CD14-positive monocyte (primary cell): ENCODE results near the gene PCAT6. TPM values are rescaled to one million over a fixed set of nuclear protein-coding genes. Genes with fewer than 3 reads are reported as not detected.

Source experiments
- DNase-seq, 3 donors: peaks; one replicate each; pipeline ENCODE4 v3.0.0-alpha.2; 2011 to 2022
- H2AFZ ChIP-seq: 2 replicates; pipeline ENCODE4 v1.6.0; 2012; ENCODE audit warnings: mild to moderate bottlenecking, low read depth, low read length, inconsistent platforms; ENCODE audit not compliant: insufficient read depth, poor library complexity, severe bottlenecking
- H3K27ac ChIP-seq, 2 donors: 1 replicate in 1 of 2; 2 replicates in 1 of 2; pipeline ENCODE4 v1.5.1; 2012 to 2013; ENCODE audit warnings: low read length in 2 of 2, control low read depth in 1 of 2, inconsistent platforms in 1 of 2, low read depth in 1 of 2, mild to moderate bottlenecking in 1 of 2
- H3K27me3 ChIP-seq, 2 donors: one replicate each; pipeline versions ENCODE4 v1.6.0 to v1.6.1; 2011 to 2013; ENCODE audit warnings: low read length in 2 of 2; ENCODE audit not compliant: control insufficient read depth in 2 of 2, insufficient read depth in 2 of 2
- H3K36me3 ChIP-seq, 2 donors: replicated peaks in 1 of 2; 1 replicate in 1 of 2; 2 replicates in 1 of 2; pipeline versions ENCODE4 v1.5.1 to v1.6.1; 2012 to 2013; ENCODE audit warnings: low read length in 2 of 2, control low read depth in 1 of 2, inconsistent platforms in 1 of 2, mild to moderate bottlenecking in 1 of 2; ENCODE audit not compliant: insufficient read depth in 2 of 2, control insufficient read depth in 1 of 2
- H3K4me1 ChIP-seq, 2 donors: 1 replicate in 1 of 2; 2 replicates in 1 of 2; pipeline versions ENCODE4 v1.5.1 to v1.6.1; 2012 to 2013; ENCODE audit warnings: low read length in 2 of 2, control low read depth in 1 of 2, inconsistent platforms in 1 of 2, mild to moderate bottlenecking in 1 of 2, moderate library complexity in 1 of 2; ENCODE audit not compliant: insufficient read depth in 2 of 2, control insufficient read depth in 1 of 2
- H3K4me2 ChIP-seq: replicated peaks from 2 replicates; pipeline ENCODE3; 2012; ENCODE audit warnings: low read length, moderate library complexity, mild to moderate bottlenecking; ENCODE audit not compliant: poor library complexity, severe bottlenecking; ENCODE audit errors: extremely low read depth
- H3K4me3 ChIP-seq, 3 experiments: fragments of 200-600 bp in 1 of 3; sonication (generic) in 1 of 3; replicated peaks in 1 of 3; 1 replicate in 2 of 3; 2 replicates in 1 of 3; pipeline ENCODE4 v1.5.1; 2011 to 2013; ENCODE audit warnings: low read length in 3 of 3, mild to moderate bottlenecking in 3 of 3, control low read depth in 2 of 3, low read depth in 2 of 3, inconsistent platforms in 1 of 3, moderate library complexity in 1 of 3
- H3K79me2 ChIP-seq: 2 replicates; pipeline ENCODE4 v1.6.0; 2012; ENCODE audit warnings: mild to moderate bottlenecking, control low read depth, inconsistent platforms, low read length, moderate library complexity; ENCODE audit not compliant: insufficient read depth
- H3K9ac ChIP-seq: 2 replicates; pipeline ENCODE4 v1.6.0; 2017; ENCODE audit warnings: low read length, mild to moderate bottlenecking; ENCODE audit not compliant: insufficient read depth, poor library complexity, severe bottlenecking
- H3K9me3 ChIP-seq, 2 donors: replicated peaks in 1 of 2; 1 replicate in 1 of 2; 2 replicates in 1 of 2; pipeline versions ENCODE4 v1.5.1 to v1.6.1; 2012 to 2013; ENCODE audit warnings: low read length in 2 of 2, control low read depth in 1 of 2; ENCODE audit not compliant: control insufficient read depth in 1 of 2, insufficient read depth in 1 of 2
- H4K20me1 ChIP-seq: 2 replicates; pipeline ENCODE4 v1.6.0; 2012; ENCODE audit warnings: mild to moderate bottlenecking, low read length, control low read depth, moderate library complexity; ENCODE audit not compliant: insufficient read depth
- H3K27ac Mint-ChIP-seq, 7 donors: one replicate each; pipeline ENCODE4 v1.8.0; 2020; ENCODE audit warnings: mild to moderate bottlenecking in 7 of 7, mixed read lengths in 7 of 7, moderate library complexity in 6 of 7, inconsistent platforms in 2 of 7
- H3K27me3 Mint-ChIP-seq, 3 donors: one replicate each; pipeline ENCODE4 v1.8.0; 2021 to 2022; ENCODE audit warnings: low read depth in 3 of 3, mild to moderate bottlenecking in 3 of 3, mixed read lengths in 3 of 3, moderate library complexity in 3 of 3, inconsistent platforms in 1 of 3
- H3K36me3 Mint-ChIP-seq, 2 donors: one replicate each; pipeline ENCODE4 v1.8.0; 2020; ENCODE audit warnings: mixed read lengths in 2 of 2, inconsistent platforms in 1 of 2, mild to moderate bottlenecking in 1 of 2
- H3K4me1 Mint-ChIP-seq: one replicate; pipeline ENCODE4 v1.8.0; 2020; ENCODE audit warnings: mild to moderate bottlenecking, mixed read lengths
- H3K4me3 Mint-ChIP-seq, 2 donors: one replicate each; pipeline ENCODE4 v1.8.0; 2020; ENCODE audit warnings: mild to moderate bottlenecking in 2 of 2, mixed read lengths in 2 of 2, moderate library complexity in 1 of 2
- H3K9me3 Mint-ChIP-seq, 7 donors: one replicate each; pipeline ENCODE4 v1.8.0; 2020 to 2022; ENCODE audit warnings: mixed read lengths in 7 of 7, mild to moderate bottlenecking in 6 of 7, moderate library complexity in 6 of 7, inconsistent platforms in 2 of 7
- WGBS: methylation state at CpG from one replicate; pipeline ENCODE4 v1.1.5; 2013; ENCODE audit warnings: missing lambda C conversion rate; ENCODE audit not compliant: insufficient coverage; 5-methylcytosine and 5-hydroxymethylcytosine counted together
- intact Hi-C, 2 donors: fragments of 100-400 bp; cut with micrococcal nuclease; formaldehyde crosslinking; loops; one replicate each; pipeline versions ENCODE4 v1.15.0 to v1.15.1; 2023
- polyA plus RNA-seq, 3 donors: library from polyadenylated mRNA; depleted of rRNA in 1 of 3; unstranded in 2 of 3; stranded (reverse) in 1 of 3; fragments of 300-500 nt in 2 of 3; fragments of >200 nt in 1 of 3; fragmentation: Illumina TruSeq in 2 of 3; gene quantifications; 1 replicate in 2 of 3; 2 replicates in 1 of 3; pipeline ENCODE4 v1.2.3, GENCODE V29; 2012 to 2021
- TF ChIP-seq, protein P1 (sequence below): fragments of 200-600 bp; IDR thresholded peaks from one replicate; pipeline ENCODE4 v1.8.0; 2022; ENCODE audit warnings: antibody characterized with exemption, mild to moderate bottlenecking

Gene PCAT6
- polyA plus RNA-seq, 3 donors: 1.0 TPM; not detected in 2

DNA sequence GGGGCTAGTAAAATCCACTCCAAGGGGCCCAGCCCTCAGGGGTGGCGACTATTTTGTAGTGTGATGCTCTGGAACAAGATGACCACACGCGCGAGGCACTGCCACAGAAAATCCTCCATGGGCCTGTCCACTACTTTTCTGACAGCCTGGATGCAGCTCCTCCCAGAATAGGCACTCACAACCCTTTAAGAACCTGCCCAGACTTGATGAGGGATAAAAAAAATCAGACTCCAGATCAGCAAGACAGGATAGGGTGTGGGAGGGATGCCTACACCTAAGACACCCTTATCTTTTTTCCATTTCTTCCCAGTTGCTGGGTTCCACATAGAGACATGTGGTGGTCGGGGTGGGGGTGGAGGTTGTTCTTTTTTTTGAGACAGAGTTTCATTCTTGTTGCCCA, 33.5 kb downstream of the PCAT6 start:
- Mint-ChIP-seq H3K4me3 (no peak overlapping the region), H3K27ac (no peak overlapping the region), H3K9me3 (peaks cover 0 to 4% (median 0%) of the 10 kb centered on the region in 7 donors), H3K36me3 (no peaks in the 10 kb centered on the region), H3K4me1 (peaks cover 11% of the 10 kb centered on the region), H3K27me3 (peaks cover 0 to 4% (median 1%) of the 10 kb centered on the region in 3 donors)
- WGBS: no CpG with 5 or more reads among the region's 5 CpGs
- H3K4me1 ChIP-seq: peaks cover 0 to 6% of the 10 kb centered on the region in 2 donors
- intact Hi-C loops: no loop called here
- H3K79me2 ChIP-seq: no peaks in the 10 kb centered on the region
- no peaks in the 10 kb centered on the region for H3K36me3 ChIP-seq
- no peaks in the 10 kb centered on the region for H3K27me3 ChIP-seq
- H3K27ac ChIP-seq: no peak overlapping the region
- no peak for DNase-seq
- TF ChIP-seq, protein P1, sequence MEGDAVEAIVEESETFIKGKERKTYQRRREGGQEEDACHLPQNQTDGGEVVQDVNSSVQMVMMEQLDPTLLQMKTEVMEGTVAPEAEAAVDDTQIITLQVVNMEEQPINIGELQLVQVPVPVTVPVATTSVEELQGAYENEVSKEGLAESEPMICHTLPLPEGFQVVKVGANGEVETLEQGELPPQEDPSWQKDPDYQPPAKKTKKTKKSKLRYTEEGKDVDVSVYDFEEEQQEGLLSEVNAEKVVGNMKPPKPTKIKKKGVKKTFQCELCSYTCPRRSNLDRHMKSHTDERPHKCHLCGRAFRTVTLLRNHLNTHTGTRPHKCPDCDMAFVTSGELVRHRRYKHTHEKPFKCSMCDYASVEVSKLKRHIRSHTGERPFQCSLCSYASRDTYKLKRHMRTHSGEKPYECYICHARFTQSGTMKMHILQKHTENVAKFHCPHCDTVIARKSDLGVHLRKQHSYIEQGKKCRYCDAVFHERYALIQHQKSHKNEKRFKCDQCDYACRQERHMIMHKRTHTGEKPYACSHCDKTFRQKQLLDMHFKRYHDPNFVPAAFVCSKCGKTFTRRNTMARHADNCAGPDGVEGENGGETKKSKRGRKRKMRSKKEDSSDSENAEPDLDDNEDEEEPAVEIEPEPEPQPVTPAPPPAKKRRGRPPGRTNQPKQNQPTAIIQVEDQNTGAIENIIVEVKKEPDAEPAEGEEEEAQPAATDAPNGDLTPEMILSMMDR: no peak
- H3K4me3 ChIP-seq: no peak overlapping the region
- H2AFZ ChIP-seq: no peak overlapping the region
- H4K20me1 ChIP-seq: no peaks in the 10 kb centered on the region
- H3K9me3 ChIP-seq: no peaks in the 10 kb centered on the region
- H3K9ac ChIP-seq: no peak overlapping the region
- no peak overlapping the region for H3K4me2 ChIP-seq

DNA sequence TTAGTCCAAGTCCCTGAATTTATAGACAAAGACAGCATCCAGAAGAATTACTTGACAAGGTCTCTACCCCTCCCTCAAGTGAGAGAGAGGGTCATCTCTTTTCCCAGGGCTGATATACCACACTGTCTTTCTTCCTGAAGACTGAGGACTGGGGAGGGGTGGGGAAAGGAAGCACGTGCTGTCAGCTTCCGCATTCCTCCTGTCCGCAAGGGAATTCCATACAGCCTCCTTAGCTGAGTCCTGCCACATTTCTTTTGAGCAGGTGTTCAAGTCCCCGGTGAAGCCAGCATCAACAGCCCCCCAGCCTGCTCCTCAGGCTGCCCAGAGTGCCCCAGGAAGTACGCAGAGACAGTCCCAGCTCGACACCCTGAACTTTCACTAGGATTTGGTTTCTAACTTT, 34.2 kb downstream of the PCAT6 start:
- H3K4me3 ChIP-seq: no peak overlapping the region
- no peaks in the 10 kb centered on the region for H4K20me1 ChIP-seq
- TF ChIP-seq, protein P1: no peak
- Mint-ChIP-seq H3K36me3 (no peaks in the 10 kb centered on the region), H3K4me3 (no peak overlapping the region), H3K9me3 (peaks cover 0 to 4% (median 0%) of the 10 kb centered on the region in 7 donors), H3K4me1 (peaks cover 8% of the 10 kb centered on the region), H3K27me3 (peaks cover 0 to 4% (median 1%) of the 10 kb centered on the region in 3 donors), H3K27ac (no peak overlapping the region)
- DNase-seq: no peak
- H3K9me3 ChIP-seq: no peaks in the 10 kb centered on the region
- H3K27me3 ChIP-seq: no peaks in the 10 kb centered on the region
- H2AFZ ChIP-seq: no peak overlapping the region
- H3K79me2 ChIP-seq: no peaks in the 10 kb centered on the region
- H3K27ac ChIP-seq: no peak overlapping the region
- no peak overlapping the region for H3K9ac ChIP-seq
- H3K36me3 ChIP-seq: no peaks in the 10 kb centered on the region
- 84% methylated on average over 3 of the region's 6 CpGs for WGBS
- intact Hi-C loops: no loop called here
- H3K4me1 ChIP-seq: peaks cover 0 to 4% of the 10 kb centered on the region in 2 donors
- no peak overlapping the region for H3K4me2 ChIP-seq
